ENCODE data around the gene ABCB4. TPM values are rescaled to one million over a fixed set of nuclear protein-coding genes. Genes with fewer than 3 reads are reported as not detected.

The ABCB4 gene
- total RNA-seq, 4 donors from 2014 or later: 0.42 to 6.5 (median 1.1) TPM

DNA sequence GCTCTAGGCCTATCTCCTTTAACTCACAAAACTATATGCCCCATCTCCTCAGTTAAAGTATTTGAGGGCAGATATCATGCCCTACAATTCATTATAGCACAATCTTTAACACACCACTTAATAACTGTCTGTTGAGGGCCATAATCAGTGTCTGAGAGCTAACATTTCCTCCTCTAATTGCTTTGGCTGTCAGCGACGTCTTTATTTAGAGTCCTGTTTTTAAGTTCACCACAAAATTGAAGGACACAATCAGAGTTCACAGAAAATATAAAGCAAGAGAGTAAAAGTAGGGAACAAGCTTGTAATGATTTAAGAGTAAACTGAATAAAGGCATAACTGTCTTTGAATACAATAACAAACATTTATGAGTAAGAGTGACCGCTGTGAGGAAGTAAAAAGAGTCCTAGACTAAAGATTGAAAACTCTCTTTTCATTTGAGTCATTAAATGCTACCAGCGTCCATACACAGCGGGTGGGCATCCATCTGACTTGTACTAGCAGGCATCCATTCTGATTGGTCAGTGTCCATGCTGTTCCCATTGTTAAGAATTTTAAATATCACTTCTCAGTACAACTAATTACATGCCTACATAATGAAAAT, 38.4 kb upstream of the ABCB4 start:
- Histone ChIP-seq H3K4me3 (no peak overlapping the region), H3K27me3 (no peaks in the 10 kb centered on the region), H3K4me1 (peaks cover 0 to 6% (median 0%) of the 10 kb centered on the region in 3 donors), H3K36me3 (peaks cover 0 to 4% of the 10 kb centered on the region in 2 donors), H3K27ac (no peak overlapping the region), H3K9me3 (no peaks in the 10 kb centered on the region)
- no peak for TF ChIP-seq EP300 (IDR thresholded peaks at IDR 0.05)
- no peak for TF ChIP-seq POLR2AphosphoS5 (IDR thresholded peaks at IDR 0.05)
- no peak for TF ChIP-seq POLR2A (IDR thresholded peaks at IDR 0.05)
- TF ChIP-seq, protein P1, sequence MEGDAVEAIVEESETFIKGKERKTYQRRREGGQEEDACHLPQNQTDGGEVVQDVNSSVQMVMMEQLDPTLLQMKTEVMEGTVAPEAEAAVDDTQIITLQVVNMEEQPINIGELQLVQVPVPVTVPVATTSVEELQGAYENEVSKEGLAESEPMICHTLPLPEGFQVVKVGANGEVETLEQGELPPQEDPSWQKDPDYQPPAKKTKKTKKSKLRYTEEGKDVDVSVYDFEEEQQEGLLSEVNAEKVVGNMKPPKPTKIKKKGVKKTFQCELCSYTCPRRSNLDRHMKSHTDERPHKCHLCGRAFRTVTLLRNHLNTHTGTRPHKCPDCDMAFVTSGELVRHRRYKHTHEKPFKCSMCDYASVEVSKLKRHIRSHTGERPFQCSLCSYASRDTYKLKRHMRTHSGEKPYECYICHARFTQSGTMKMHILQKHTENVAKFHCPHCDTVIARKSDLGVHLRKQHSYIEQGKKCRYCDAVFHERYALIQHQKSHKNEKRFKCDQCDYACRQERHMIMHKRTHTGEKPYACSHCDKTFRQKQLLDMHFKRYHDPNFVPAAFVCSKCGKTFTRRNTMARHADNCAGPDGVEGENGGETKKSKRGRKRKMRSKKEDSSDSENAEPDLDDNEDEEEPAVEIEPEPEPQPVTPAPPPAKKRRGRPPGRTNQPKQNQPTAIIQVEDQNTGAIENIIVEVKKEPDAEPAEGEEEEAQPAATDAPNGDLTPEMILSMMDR (IDR thresholded peaks at IDR 0.05): no peak
- WGBS, 2 donors (ENCODE audit: low coverage in 1 of 2): 79 to 91% methylated on average over 5 of the region's 5 CpGs
- ATAC-seq: no peak

DNA sequence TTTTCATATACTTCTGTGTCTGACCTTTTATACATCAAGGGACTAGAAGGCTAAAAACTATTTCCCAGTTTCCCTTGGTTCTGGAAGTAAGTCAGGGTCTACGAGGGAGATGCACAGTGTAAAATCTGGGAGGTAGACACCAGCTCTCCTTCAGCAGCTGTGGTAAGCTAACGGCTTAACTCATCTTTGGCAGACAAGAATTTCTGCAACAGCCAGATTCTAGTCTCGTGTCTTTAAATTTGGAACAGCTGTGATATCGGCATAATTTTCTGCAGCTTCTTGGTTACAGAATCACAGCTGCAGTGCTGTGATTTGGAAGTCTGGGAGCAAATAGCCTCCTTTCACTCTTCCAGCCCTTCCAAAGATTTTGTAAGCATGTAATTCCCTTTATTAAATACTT, 37.4 kb upstream of the ABCB4 start:
- Histone ChIP-seq H3K4me1 (peaks cover 0 to 5% (median 0%) of the 10 kb centered on the region in 3 donors), H3K36me3 (peaks cover 0 to 6% of the 10 kb centered on the region in 2 donors), H3K4me3 (no peak overlapping the region), H3K9me3 (no peaks in the 10 kb centered on the region), H3K27me3 (no peaks in the 10 kb centered on the region), H3K27ac (no peak overlapping the region)
- TF ChIP-seq, protein P1 (IDR thresholded peaks at IDR 0.05): no peak
- TF ChIP-seq EP300 (IDR thresholded peaks at IDR 0.05) (no peak), POLR2AphosphoS5 (IDR thresholded peaks at IDR 0.05) (no peak), POLR2A (IDR thresholded peaks at IDR 0.05) (no peak)
- ATAC-seq: no peak
- WGBS, 2 donors (ENCODE audit: low coverage in 1 of 2): 51 to 56% methylated on average over 3 to 4 of the region's 4 CpGs

DNA sequence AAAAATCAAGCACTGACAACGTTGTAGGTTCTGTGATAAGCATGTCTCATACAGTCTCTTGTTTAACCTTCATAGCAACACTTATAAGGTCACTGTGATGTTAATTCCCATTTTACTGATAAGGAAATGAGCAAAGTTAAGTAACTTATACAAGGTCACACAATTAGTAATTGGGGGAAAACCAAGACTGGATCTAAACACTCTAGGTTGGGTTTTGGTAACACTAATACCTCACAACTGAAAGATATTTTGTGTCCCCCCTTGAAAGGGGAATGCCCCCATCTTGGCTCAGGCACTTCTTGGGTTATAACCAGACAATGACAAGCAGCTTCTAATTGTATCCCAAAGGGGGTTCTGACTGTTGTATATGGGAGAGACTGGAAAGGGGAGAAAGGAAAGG, 36.0 kb upstream of the ABCB4 start:
- ATAC-seq: no peak
- H3K4me1 ChIP-seq: no peaks in the 10 kb centered on the region

DNA sequence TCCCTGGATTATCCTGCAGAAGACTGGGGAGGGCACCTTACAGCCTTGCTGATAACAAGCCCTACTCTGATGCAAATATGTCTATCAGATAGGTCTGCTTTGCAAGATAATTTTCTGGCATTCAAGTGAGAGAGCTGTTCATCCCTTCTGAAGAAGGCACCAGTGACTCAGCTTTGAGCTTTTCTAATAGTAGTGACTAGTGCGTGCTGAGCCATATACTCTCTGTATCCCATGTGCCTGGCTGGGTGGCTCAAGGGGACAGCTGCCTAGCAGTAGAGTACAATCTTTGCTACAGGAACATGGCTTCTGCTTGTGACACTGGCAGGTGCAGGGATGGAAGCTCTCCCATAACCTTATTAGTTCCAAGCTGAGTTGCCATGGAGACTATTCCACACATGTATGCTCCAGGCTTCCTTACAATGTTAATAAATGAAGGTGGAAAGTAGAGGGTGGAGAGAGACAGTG, 35.0 kb upstream of the ABCB4 start:
- H3K4me3 ChIP-seq: no peak overlapping the region
- 80% methylated on average over 1 of the region's 1 CpG; no CpG with 5 or more reads in 1 of the 2 donors for WGBS, 2 donors (ENCODE audit: low coverage in 1 of 2)

More for the DNA sequence above, 36.0 kb upstream of the ABCB4 start:
- TF ChIP-seq, protein P1 (IDR thresholded peaks at IDR 0.05): no peak
- TF ChIP-seq POLR2A (IDR thresholded peaks at IDR 0.05): no peak
- H3K36me3 ChIP-seq: peaks cover 0 to 6% of the 10 kb centered on the region in 2 donors
- H3K9me3 ChIP-seq: no peaks in the 10 kb centered on the region
- no peak overlapping the region for H3K4me3 ChIP-seq
- H3K27me3 ChIP-seq: no peaks in the 10 kb centered on the region
- WGBS, 2 donors (ENCODE audit: low coverage in 1 of 2): 63 to 64% methylated on average over 1 of the region's 1 CpG
- H3K27ac ChIP-seq: no peak overlapping the region

More for the DNA sequence above, 35.0 kb upstream of the ABCB4 start:
- no peak overlapping the region for H3K27ac ChIP-seq
- peaks cover 0 to 6% of the 10 kb centered on the region in 2 donors for H3K36me3 ChIP-seq
- no peaks in the 10 kb centered on the region for H3K9me3 ChIP-seq
- TF ChIP-seq EP300 (IDR thresholded peaks at IDR 0.05) (no peak), POLR2A (IDR thresholded peaks at IDR 0.05) (no peak), POLR2AphosphoS5 (IDR thresholded peaks at IDR 0.05) (no peak)
- TF ChIP-seq, protein P1 (IDR thresholded peaks at IDR 0.05): no peak
- no peaks in the 10 kb centered on the region for H3K27me3 ChIP-seq
- no peak for ATAC-seq
- H3K4me1 ChIP-seq: no peaks in the 10 kb centered on the region
